Measurements from ENCODE around the gene ASCC1. TPM values are rescaled to one million over a fixed set of nuclear protein-coding genes. Genes with fewer than 3 reads are reported as not detected.

ASCC1 gene
- total and polyA plus RNA-seq, 2 of the 13 experiments (the other 11 are each of a cell fraction or from before 2014, with no cell fraction given), result 21.6 to 30.1 TPM

GRCh38 chr10:72260239-72260975 lies 44.3 kb upstream of the ASCC1 start (continued):
- no peak for TF ChIP-seq TRAFD1 (CRISPR knock-in tag; IDR thresholded peaks at IDR 0.05; ENCODE audit: borderline replicate concordance)
- peak; percentile 66; the same call in 1 of the 2 replicates for TF ChIP-seq SP5 (CRISPR knock-in tag; IDR thresholded peaks at IDR 0.05; ENCODE audit: borderline replicate concordance, low read depth)
- peak; percentile 67; the same call in 1 of the 2 replicates for TF ChIP-seq SOX5 (CRISPR knock-in tag; IDR thresholded peaks at IDR 0.05; ENCODE audit: borderline replicate concordance)
- TF ChIP-seq YY1 (IDR thresholded peaks at IDR 0.05; ENCODE audit: insufficient read depth, insufficient replicate concordance, low read depth, low read length), result peak; percentile 7
- TF ChIP-seq NR0B2 (CRISPR knock-in tag; IDR thresholded peaks at IDR 0.05), result no peak
- TF ChIP-seq KAT7 (CRISPR knock-in tag; IDR thresholded peaks at IDR 0.05; ENCODE audit: borderline replicate concordance), result 0 out of 2 replicates have a peak, but pooled peaks have one; percentile 43
- 0 out of 2 replicates have a peak, but pooled peaks have one; percentile 4 for TF ChIP-seq ZNF318 (CRISPR knock-in tag; IDR thresholded peaks at IDR 0.05)
- no peak for TF ChIP-seq BCL3 (CRISPR knock-in tag; IDR thresholded peaks at IDR 0.05)
- 0 out of 2 replicates have a peak, but pooled peaks have one; percentile 12 for TF ChIP-seq ATF1 (CRISPR knock-in tag; IDR thresholded peaks at IDR 0.05)
- no peak for TF ChIP-seq ZNF329 (CRISPR knock-in tag; IDR thresholded peaks at IDR 0.05; ENCODE audit: low read depth)
- TF ChIP-seq ELF1 (CRISPR knock-in tag; IDR thresholded peaks at IDR 0.05), result peak; percentile 51; the same call in 1 of the 2 replicates
- peak; percentile 35; the same call in 1 of the 2 replicates for TF ChIP-seq ZNF768 (CRISPR knock-in tag; IDR thresholded peaks at IDR 0.05)
- TF ChIP-seq TEAD2 (CRISPR knock-in tag; IDR thresholded peaks at IDR 0.05), result no peak
- TF ChIP-seq ZBTB7B (CRISPR knock-in tag; IDR thresholded peaks at IDR 0.05), result peak; percentile 56
- no peak for TF ChIP-seq NPAS2 (CRISPR knock-in tag; IDR thresholded peaks at IDR 0.05; ENCODE audit: borderline replicate concordance)
- TF ChIP-seq MBNL3 (CRISPR knock-in tag; conservative IDR thresholded peaks at IDR 0.05), result no peak
- 0 out of 2 replicates have a peak, but pooled peaks have one; percentile 63 for TF ChIP-seq DRAP1 (CRISPR knock-in tag; IDR thresholded peaks at IDR 0.05)

Data from HepG2 (cell line).